IgD-negative memory B cell (primary cell): ENCODE data around the gene ACOT8. TPM values are rescaled to one million over a fixed set of nuclear protein-coding genes. Genes with fewer than 3 reads are reported as not detected.

Experiments
- H3K27ac Mint-ChIP-seq, 3 donors: one replicate each; pipeline ENCODE4 v1.8.0; 2020 to 2022; ENCODE audit warnings: mild to moderate bottlenecking in 3 of 3, mixed read lengths in 3 of 3, moderate library complexity in 1 of 3
- H3K27me3 Mint-ChIP-seq: one replicate; pipeline ENCODE4 v1.8.0; 2021; ENCODE audit warnings: mixed read lengths
- H3K36me3 Mint-ChIP-seq: one replicate; pipeline ENCODE4 v1.8.0; 2020; ENCODE audit warnings: mild to moderate bottlenecking, mixed read lengths
- H3K4me1 Mint-ChIP-seq, 3 donors: one replicate each; pipeline ENCODE4 v1.8.0; 2020 to 2022; ENCODE audit warnings: mixed read lengths in 3 of 3, mild to moderate bottlenecking in 1 of 3
- H3K4me3 Mint-ChIP-seq, 4 donors: one replicate each; pipeline ENCODE4 v1.8.0; 2020 to 2022; ENCODE audit warnings: mild to moderate bottlenecking in 4 of 4, mixed read lengths in 4 of 4, moderate library complexity in 3 of 4
- H3K9me3 Mint-ChIP-seq, 3 donors: one replicate each; pipeline ENCODE4 v1.8.0; 2020 to 2021; ENCODE audit warnings: mixed read lengths in 3 of 3, mild to moderate bottlenecking in 1 of 3
- polyA plus RNA-seq: library from polyadenylated mRNA; unstranded; fragments of 300-500 nt; fragmentation: Illumina TruSeq; gene quantifications from one replicate; pipeline ENCODE4 v1.2.3, GENCODE V29; 2021

The ACOT8 gene
- polyA plus RNA-seq, 1 donor from 2014 or later, result 45.2 TPM

- Mint-ChIP-seq H3K4me1 (peaks cover 3 to 5% (median 3%) of the 10 kb centered on the region in 3 donors), H3K9me3 (no peaks in the 10 kb centered on the region), H3K27ac (no peak overlapping the region), H3K4me3 (no peak overlapping the region), H3K36me3 (peaks cover 1% of the 10 kb centered on the region), H3K27me3 (no peaks in the 10 kb centered on the region)
Observed at GRCh38 chr20:45850238-45850637, 7.0 kb downstream of the ACOT8 start.

GRCh38 chr20:45848969-45849582 lies 8.1 kb downstream of the ACOT8 start:
- Mint-ChIP-seq H3K4me1 (peaks cover 0 to 5% (median 0%) of the 10 kb centered on the region in 3 donors), H3K27ac (no peak overlapping the region), H3K4me3 (no peak overlapping the region), H3K9me3 (no peaks in the 10 kb centered on the region), H3K27me3 (no peaks in the 10 kb centered on the region), H3K36me3 (peaks cover 1% of the 10 kb centered on the region)

- Mint-ChIP-seq H3K36me3 (peaks cover 1% of the 10 kb centered on the region), H3K9me3 (no peaks in the 10 kb centered on the region), H3K4me3 (no peak overlapping the region), H3K4me1 (peaks cover 0 to 1% (median 0%) of the 10 kb centered on the region in 3 donors), H3K27ac (no peak overlapping the region), H3K27me3 (no peaks in the 10 kb centered on the region)
Observed at GRCh38 chr20:45848421-45848820, 8.8 kb downstream of the ACOT8 start.

- peaks cover 6 to 12% (median 10%) of the 10 kb centered on the region in 3 donors for H3K4me1 Mint-ChIP-seq
- peaks cover 1% of the 10 kb centered on the region for H3K36me3 Mint-ChIP-seq
- H3K27ac Mint-ChIP-seq, result no peak overlapping the region
- H3K27me3 Mint-ChIP-seq, result no peaks in the 10 kb centered on the region
- no peak overlapping the region for H3K4me3 Mint-ChIP-seq
- H3K9me3 Mint-ChIP-seq, result no peaks in the 10 kb centered on the region
Observed at GRCh38 chr20:45845452-45845851, 11.7 kb downstream of the ACOT8 start.

- Mint-ChIP-seq H3K27ac (no peak overlapping the region), H3K27me3 (no peaks in the 10 kb centered on the region), H3K9me3 (no peaks in the 10 kb centered on the region), H3K4me1 (peaks cover 6 to 12% (median 10%) of the 10 kb centered on the region in 3 donors), H3K4me3 (peak overlapping the region in 1 of 4 donors; percentile 21), H3K36me3 (no peaks in the 10 kb centered on the region)
Observed at GRCh38 chr20:45843506-45843905, 13.7 kb downstream of the ACOT8 start.

GRCh38 chr20:45842169-45842812 lies 14.9 kb downstream of the ACOT8 start:
- peak overlapping the region in 2 of 3 donors; percentile 1 to 78 for H3K27ac Mint-ChIP-seq
- H3K36me3 Mint-ChIP-seq, result no peaks in the 10 kb centered on the region
- H3K9me3 Mint-ChIP-seq, result no peaks in the 10 kb centered on the region
- H3K4me3 Mint-ChIP-seq, result peak overlapping the region in 2 of 4 donors; percentile 18 to 42
- peaks cover 6 to 12% (median 10%) of the 10 kb centered on the region in 3 donors for H3K4me1 Mint-ChIP-seq
- no peaks in the 10 kb centered on the region for H3K27me3 Mint-ChIP-seq

- Mint-ChIP-seq H3K4me3 (peak overlapping the region in 1 of 4 donors; percentile 42), H3K36me3 (no peaks in the 10 kb centered on the region), H3K27me3 (no peaks in the 10 kb centered on the region), H3K27ac (peak overlapping the region in 1 of 3 donors; percentile 78), H3K4me1 (peaks cover 6 to 12% (median 10%) of the 10 kb centered on the region in 3 donors), H3K9me3 (no peaks in the 10 kb centered on the region)
Observed at GRCh38 chr20:45841407-45842129, 15.6 kb downstream of the ACOT8 start.

- Mint-ChIP-seq H3K27me3 (no peaks in the 10 kb centered on the region), H3K4me3 (no peak overlapping the region), H3K4me1 (peaks cover 6 to 12% (median 10%) of the 10 kb centered on the region in 3 donors), H3K9me3 (no peaks in the 10 kb centered on the region), H3K36me3 (no peaks in the 10 kb centered on the region), H3K27ac (no peak overlapping the region)
Observed at GRCh38 chr20:45840700-45841198, 16.4 kb downstream of the ACOT8 start.

- peaks cover 3% of the 10 kb centered on the region for H3K27me3 Mint-ChIP-seq
- no peaks in the 10 kb centered on the region for H3K9me3 Mint-ChIP-seq
- H3K36me3 Mint-ChIP-seq, result no peaks in the 10 kb centered on the region
- H3K4me1 Mint-ChIP-seq, result peaks cover 5 to 7% (median 6%) of the 10 kb centered on the region in 3 donors
- peak overlapping the region in 1 of 4 donors; percentile 27 for H3K4me3 Mint-ChIP-seq
- H3K27ac Mint-ChIP-seq, result peak overlapping the region in 1 of 3 donors; percentile 28
Observed at GRCh38 chr20:45836841-45837240, 20.4 kb downstream of the ACOT8 start.

- no peaks in the 10 kb centered on the region for H3K36me3 Mint-ChIP-seq
- no peaks in the 10 kb centered on the region for H3K9me3 Mint-ChIP-seq
- peaks cover 3% of the 10 kb centered on the region for H3K27me3 Mint-ChIP-seq
- peaks cover 5 to 6% (median 6%) of the 10 kb centered on the region in 3 donors for H3K4me1 Mint-ChIP-seq
- H3K4me3 Mint-ChIP-seq, result peak overlapping the region; percentile 25 to 72 (median 54)
- no peak overlapping the region for H3K27ac Mint-ChIP-seq
Observed at GRCh38 chr20:45835825-45836224, 21.4 kb downstream of the ACOT8 start.

- H3K27ac Mint-ChIP-seq, result peak overlapping the region in 1 of 3 donors; percentile 19
- peak overlapping the region; percentile 25 to 72 (median 54) for H3K4me3 Mint-ChIP-seq
- H3K4me1 Mint-ChIP-seq, result peaks cover 5 to 6% (median 6%) of the 10 kb centered on the region in 3 donors
- no peaks in the 10 kb centered on the region for H3K9me3 Mint-ChIP-seq
- no peaks in the 10 kb centered on the region for H3K36me3 Mint-ChIP-seq
- H3K27me3 Mint-ChIP-seq, result peaks cover 3% of the 10 kb centered on the region
Observed at GRCh38 chr20:45835329-45835765, 21.8 kb downstream of the ACOT8 start.

GRCh38 chr20:45834797-45835161 lies 22.4 kb downstream of the ACOT8 start:
- Mint-ChIP-seq H3K4me3 (peak overlapping the region; percentile 66 to 85 (median 78)), H3K9me3 (no peaks in the 10 kb centered on the region), H3K36me3 (no peaks in the 10 kb centered on the region), H3K4me1 (peaks cover 5 to 6% (median 6%) of the 10 kb centered on the region in 3 donors), H3K27me3 (peaks cover 3% of the 10 kb centered on the region), H3K27ac (peak overlapping the region in 1 of 3 donors; percentile 19)

GRCh38 chr20:45833883-45834796 lies 23.1 kb downstream of the ACOT8 start:
- Mint-ChIP-seq H3K4me3 (peak overlapping the region; percentile 66 to 87 (median 80)), H3K9me3 (no peaks in the 10 kb centered on the region), H3K36me3 (no peaks in the 10 kb centered on the region), H3K27me3 (peaks cover 3% of the 10 kb centered on the region), H3K4me1 (peaks cover 5 to 6% (median 6%) of the 10 kb centered on the region in 3 donors), H3K27ac (peak overlapping the region in 1 of 3 donors; percentile 19)
